NCI-H2196 treated with DMSO at 0.1 percent for 48 hours (cell line): ENCODE results near the gene FLVCR2.
"Not testable (repeated sequence)": the region's sequence is repeated elsewhere in the genome, so short reads cannot be mapped to it uniquely, and the experiment has no call there.

ENCODE experiments used
- DNase-seq: peaks from one replicate; lab custom pipeline; 2025; ENCODE audit not compliant: unreplicated experiment; lab: John Stamatoyannopoulos, UW

FLVCR2 gene

GRCh38 chr14:75660238-75660629, 81.8 kb downstream of the FLVCR2 start:
- DNase-seq: no peak

- peak; percentile 100 for DNase-seq
Measured at GRCh38 chr14:75660630-75661498, 82.4 kb downstream of the FLVCR2 start, which contains the start of the genes ERG28 and TTLL5. TSS of gene ERG28 (minus strand) at chr14:75660876. CDS start at chr14:75657502, 3,374 bp downstream. TSS of gene TTLL5 (plus strand) at chr14:75661246. CDS start at chr14:75663150, 1,904 bp downstream.

GRCh38 chr14:75661499-75661814, 83.0 kb downstream of the FLVCR2 start:
- DNase-seq: no peak

GRCh38 chr14:75662966-75663365, 84.5 kb downstream of the FLVCR2 start:
- DNase-seq: no peak

GRCh38 chr14:75667099-75667765, 88.8 kb downstream of the FLVCR2 start:
- DNase-seq: no peak

- no peak for DNase-seq
Measured at GRCh38 chr14:75672605-75673192, 94.3 kb downstream of the FLVCR2 start.

GRCh38 chr14:75673345-75674035, 95.1 kb downstream of the FLVCR2 start:
- DNase-seq: no peak

GRCh38 chr14:75675265-75675960, 97.0 kb downstream of the FLVCR2 start:
- DNase-seq: no peak

- no peak for DNase-seq
Measured at GRCh38 chr14:75685910-75686309, 107.5 kb downstream of the FLVCR2 start.

GRCh38 chr14:75689012-75689411, 110.6 kb downstream of the FLVCR2 start:
- DNase-seq: no peak

- no peak for DNase-seq
Measured at GRCh38 chr14:75690010-75690409, 111.6 kb downstream of the FLVCR2 start.

- DNase-seq: not testable (repeated sequence)
Measured at GRCh38 chr14:75695025-75695424, 116.6 kb downstream of the FLVCR2 start.

- no peak for DNase-seq
Measured at GRCh38 chr14:75697386-75697785, 119.0 kb downstream of the FLVCR2 start.
